ENCODE measurements around the gene RAB6A. TPM values are rescaled to one million over a fixed set of nuclear protein-coding genes. Genes with fewer than 3 reads are reported as not detected.

RAB6A gene
- total RNA-seq = 237 and 297 TPM in 2 replicates

GRCh38 chr11:73760679-73761402 is at the start of gene RAB6A:
Gene RAB6A, minus strand, starts transcription at chr11:73761074. Its CDS starts 439 bp downstream, at chr11:73760635.
- FAIRE-seq = no peak

DNA sequence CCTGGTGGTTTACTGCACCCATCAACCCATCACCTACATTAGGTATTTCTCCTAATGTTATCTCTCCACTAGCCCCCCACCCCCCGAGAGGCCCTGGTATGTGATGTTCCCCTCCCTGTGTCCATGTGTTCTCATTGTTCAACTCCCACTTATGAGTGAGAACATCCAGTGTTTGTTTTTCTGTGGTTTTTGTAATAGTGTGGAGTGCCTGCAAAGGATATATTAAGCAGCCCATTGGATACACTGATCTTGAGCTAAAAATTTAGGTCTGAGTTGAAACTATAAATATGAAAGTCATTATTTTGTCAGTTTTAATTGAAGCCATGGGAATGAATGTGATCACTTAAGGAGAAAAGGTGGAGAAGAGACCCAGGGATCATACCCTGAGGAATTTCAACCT is 49.8 kb upstream of the RAB6A start:
- no peak for DNase-seq (ENCODE audit: low read depth)
- Histone ChIP-seq H3K4me3 (ENCODE audit: low read depth, low read length) (no peak overlapping the region), H3K27me3 (ENCODE audit: control insufficient read depth, insufficient read depth, low read length) (no peaks in the 10 kb centered on the region), H3K36me3 (ENCODE audit: control insufficient read depth, insufficient read depth, low read length) (no peaks in the 10 kb centered on the region)
- TF ChIP-seq CTCF (IDR thresholded peaks at IDR 0.05; ENCODE audit: insufficient read depth, low read length, severe bottlenecking) = no peak
- no peak for FAIRE-seq

More at GRCh38 chr11:73760679-73761402, at the start of gene RAB6A:
- peak within 1 kb of the TSS; percentile 97 for H3K4me3 ChIP-seq (ENCODE audit: low read depth, low read length)
- DNase-seq (ENCODE audit: low read depth) = peak; percentile 96
- H3K27me3 ChIP-seq (ENCODE audit: control insufficient read depth, insufficient read depth, low read length) = no peaks in the 10 kb centered on the region
- H3K36me3 ChIP-seq (ENCODE audit: control insufficient read depth, insufficient read depth, low read length) = no peaks in the 10 kb centered on the region
- peak; percentile 46 for TF ChIP-seq CTCF (IDR thresholded peaks at IDR 0.05; ENCODE audit: insufficient read depth, low read length, severe bottlenecking)

DNA sequence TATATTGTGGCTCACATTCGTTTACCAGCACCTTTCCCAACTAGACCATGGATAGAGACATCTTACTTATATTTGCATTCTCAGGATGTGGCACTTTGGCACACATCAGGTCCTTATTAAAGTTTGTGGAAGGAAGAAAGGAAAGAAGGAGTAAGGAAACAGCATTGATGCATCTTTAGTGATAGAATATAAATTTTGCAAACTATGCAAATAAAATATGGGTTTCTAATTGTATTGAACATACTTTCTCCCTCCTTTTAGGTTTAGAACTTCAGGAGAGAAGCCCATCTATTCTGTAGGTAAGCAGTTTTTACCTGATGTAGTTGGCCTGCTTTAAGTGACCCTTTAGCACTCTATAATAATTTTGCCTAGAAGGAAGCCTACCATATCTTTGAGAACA is 47.2 kb upstream of the RAB6A start:
- FAIRE-seq (no peak), DNase-seq (ENCODE audit: low read depth) (no peak)
- Histone ChIP-seq H3K27me3 (ENCODE audit: control insufficient read depth, insufficient read depth, low read length) (no peaks in the 10 kb centered on the region), H3K36me3 (ENCODE audit: control insufficient read depth, insufficient read depth, low read length) (no peaks in the 10 kb centered on the region), H3K4me3 (ENCODE audit: low read depth, low read length) (no peak overlapping the region)
- TF ChIP-seq CTCF (IDR thresholded peaks at IDR 0.05; ENCODE audit: insufficient read depth, low read length, severe bottlenecking) = no peak

DNA sequence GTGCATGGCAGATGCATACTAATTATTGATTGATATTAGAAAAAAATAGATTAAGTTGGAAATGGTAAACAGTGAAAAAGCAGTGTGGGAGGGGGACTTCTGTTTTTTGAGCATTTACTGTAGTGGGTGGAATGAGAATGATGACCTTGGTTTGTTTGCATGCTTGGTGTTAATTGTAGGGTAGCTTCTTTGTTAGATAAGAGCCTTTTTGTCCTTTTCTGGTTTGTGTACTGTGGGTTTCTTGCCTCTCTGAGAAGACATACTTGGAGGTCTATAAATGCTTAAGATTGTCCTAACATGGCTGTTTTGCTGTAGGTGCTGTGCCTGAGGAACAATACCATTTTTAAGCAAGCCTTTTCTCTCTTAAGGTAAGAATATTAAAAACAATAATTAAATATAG is 43.8 kb upstream of the RAB6A start:
- no peak for TF ChIP-seq CTCF (IDR thresholded peaks at IDR 0.05; ENCODE audit: insufficient read depth, low read length, severe bottlenecking)
- FAIRE-seq (no peak), DNase-seq (ENCODE audit: low read depth) (no peak)
- Histone ChIP-seq H3K36me3 (ENCODE audit: control insufficient read depth, insufficient read depth, low read length) (no peaks in the 10 kb centered on the region), H3K4me3 (ENCODE audit: low read depth, low read length) (no peak overlapping the region), H3K27me3 (ENCODE audit: control insufficient read depth, insufficient read depth, low read length) (no peaks in the 10 kb centered on the region)

DNA sequence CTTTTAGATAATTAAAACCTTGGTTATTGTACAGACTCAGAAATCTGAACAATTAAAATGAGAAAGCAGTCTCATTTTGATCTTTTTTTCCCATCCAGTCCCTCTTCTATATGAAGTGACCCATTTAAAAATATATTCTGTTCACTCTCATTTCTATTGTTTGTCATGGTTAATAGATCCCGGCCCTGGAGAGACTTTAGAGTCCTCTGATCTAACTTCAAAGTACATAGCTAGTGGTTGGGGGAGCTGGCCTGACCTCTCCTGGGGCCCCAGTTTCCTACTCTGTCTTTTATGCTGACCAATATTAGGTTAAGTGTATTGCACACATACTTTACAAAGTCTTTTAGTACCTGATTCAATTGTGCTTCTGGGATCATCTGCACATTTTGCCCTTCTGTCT is 40.3 kb upstream of the RAB6A start:
- DNase-seq (ENCODE audit: low read depth) = no peak
- H3K4me3 ChIP-seq (ENCODE audit: low read depth, low read length) = no peak overlapping the region
- FAIRE-seq = no peak
- TF ChIP-seq CTCF (IDR thresholded peaks at IDR 0.05; ENCODE audit: insufficient read depth, low read length, severe bottlenecking) = no peak
- H3K27me3 ChIP-seq (ENCODE audit: control insufficient read depth, insufficient read depth, low read length) = no peaks in the 10 kb centered on the region
- peaks cover 2% of the 10 kb centered on the region for H3K36me3 ChIP-seq (ENCODE audit: control insufficient read depth, insufficient read depth, low read length)
